HG03442 (cell line): ENCODE results near the gene CARD8.
"Not testable (repeated sequence)": the region's sequence is repeated elsewhere in the genome, so short reads cannot be mapped to it uniquely, and the experiment has no call there.

Experiments used
- ATAC-seq: cut with Tn5 transposase; IDR thresholded peaks from one replicate; pipeline ENCODE4 v1.9.1; 2021; ENCODE audit warnings: mild to moderate bottlenecking, moderate library complexity; ENCODE audit not compliant: unreplicated experiment

CARD8 gene

DNA sequence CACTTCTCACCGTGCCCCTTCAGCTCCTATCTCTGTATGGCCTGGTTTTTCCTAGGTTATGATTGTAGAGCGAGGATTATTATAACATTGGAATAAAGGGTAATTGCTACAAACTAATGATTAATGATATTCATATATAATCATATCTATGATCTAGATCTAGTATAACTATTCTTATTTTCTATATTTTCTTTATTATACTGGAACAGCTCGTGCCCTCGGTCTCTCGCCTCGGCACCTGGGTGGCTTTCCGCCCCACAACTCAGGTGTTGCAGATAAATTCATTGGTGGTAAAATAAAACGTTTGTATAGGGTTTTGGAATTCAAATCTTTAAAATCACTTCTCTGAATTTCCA, 4.6 kb upstream of the CARD8 start:
- not testable (repeated sequence) for ATAC-seq

DNA sequence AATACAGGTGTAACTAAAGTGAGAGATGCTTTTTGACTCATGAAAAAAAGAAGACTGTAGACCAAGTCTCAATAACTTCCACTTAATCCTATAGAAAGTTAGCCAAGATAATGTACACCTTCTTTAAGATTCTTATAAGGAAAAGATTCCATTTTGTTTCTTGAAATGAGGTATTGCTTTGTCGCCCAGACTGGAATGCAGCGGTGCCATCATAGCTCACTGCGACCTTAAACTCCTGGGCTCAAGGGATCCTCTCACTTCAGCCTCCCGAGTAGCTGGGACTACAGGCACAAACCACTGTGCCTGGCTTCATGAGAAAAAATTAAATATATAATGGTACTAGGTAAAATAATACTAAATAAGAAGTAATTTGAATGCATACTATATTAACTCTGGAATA, 3.3 kb upstream of the CARD8 start:
- not testable (repeated sequence) for ATAC-seq

DNA sequence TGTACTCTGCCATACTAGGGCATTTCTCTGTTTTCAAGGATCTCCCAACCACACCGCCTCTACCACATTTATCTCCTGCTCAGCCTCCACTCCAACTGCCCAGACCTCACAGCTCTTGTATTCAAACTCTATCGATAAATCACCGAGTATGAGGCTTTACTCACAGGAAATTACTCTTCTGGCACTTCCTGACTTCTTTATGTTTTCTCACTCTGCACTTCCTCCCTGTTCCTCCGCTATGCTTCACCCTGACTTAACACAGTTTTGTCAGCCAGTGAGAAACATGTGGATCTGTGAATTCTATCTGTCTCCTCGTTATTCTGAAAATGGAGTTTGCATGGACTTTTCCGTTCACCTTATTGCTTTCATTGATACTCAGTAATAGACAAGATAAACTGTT, 2.6 kb upstream of the CARD8 start:
- no peak for ATAC-seq

DNA sequence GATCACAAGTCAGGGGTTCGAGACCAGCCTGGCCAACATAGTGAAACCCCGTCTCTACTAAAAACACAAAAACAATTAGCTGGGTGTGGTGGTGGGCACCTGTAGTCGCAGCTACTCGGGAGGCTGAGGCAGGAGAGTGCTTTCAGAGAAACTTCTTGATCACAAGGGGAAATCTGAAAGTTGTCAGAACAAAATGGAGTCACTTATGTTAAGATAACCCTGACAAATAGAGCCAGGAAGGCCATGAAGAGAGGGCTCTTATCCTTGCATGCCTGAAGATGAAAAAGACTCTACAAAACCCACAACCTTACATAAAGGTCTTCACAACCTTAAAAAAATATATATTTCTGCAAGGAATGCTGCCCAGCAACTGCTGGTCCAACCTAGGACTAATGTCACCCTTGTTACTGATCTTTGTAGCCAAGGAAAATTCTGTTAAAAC, 1.2 kb downstream of the CARD8 start:
- no peak for ATAC-seq

DNA sequence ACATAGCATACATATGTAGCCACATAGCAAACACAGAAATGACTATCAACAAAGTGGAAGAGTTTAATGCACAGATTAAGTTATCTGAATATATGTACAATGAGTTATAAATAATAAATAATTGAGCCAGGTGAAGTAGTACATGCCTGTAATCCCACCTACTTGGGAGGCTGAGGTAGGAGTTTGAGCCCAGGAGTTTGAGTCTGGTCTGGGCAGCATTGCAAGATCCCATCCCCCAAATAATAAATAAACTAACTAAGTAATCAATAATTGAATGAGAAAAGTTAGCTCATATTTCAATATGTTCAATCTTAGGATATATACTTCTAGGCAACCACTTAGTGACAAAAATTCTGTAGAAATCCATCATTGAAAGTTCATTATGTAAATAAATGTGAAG, 1.7 kb downstream of the CARD8 start:
- no peak for ATAC-seq

DNA sequence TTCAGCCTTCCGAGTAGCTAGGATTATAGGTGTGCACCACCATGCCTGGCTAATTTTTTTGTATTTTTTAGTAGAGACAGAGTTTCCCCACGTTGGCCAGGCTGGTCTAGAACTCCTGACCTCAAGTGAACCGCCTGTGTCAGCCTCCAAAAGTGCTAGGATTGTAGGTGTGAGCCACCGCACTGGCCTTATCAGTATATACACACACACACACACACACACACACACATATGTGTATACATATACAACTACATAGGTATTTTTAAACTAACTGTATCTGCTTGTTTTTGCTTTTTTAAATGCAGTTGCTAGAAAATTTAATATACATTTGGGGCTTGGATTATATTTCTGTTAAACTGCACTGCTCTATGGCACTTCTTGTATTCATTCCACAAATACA, 3.1 kb downstream of the CARD8 start:
- ATAC-seq, result no peak

DNA sequence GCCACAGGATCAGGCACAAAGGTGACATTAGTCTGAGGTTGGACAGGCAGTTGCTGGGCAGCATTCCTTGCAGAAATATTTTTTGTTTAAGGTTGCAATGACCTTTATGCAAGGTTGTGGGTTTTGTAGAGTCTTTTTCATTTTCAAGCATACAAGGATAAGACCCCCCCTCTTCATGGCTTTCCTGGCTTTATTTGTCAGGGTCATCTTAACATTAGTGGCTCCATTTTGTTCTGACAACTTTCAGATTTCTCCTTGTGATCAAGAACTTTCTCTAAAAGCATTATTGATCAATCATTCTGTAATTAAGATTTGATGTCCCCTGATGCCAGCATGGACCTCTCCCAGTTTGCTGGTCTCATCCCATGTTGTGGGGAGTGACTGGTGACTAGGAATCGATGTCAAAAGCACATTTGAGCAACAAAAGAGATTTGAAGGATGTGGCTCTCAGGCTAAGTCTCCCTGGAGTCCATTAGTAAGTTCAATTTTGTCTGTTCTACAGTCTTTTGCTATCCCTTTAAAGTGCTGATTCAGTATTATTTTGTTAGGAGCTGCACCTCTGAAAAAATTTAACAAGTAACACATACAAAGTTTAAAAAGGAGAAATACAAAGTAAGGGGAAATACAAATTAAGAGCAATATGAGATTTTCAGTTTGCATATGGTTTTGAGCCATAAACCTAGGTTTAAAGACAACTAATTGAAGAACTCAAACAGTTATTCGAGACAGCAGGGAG, 5.3 kb downstream of the CARD8 start:
- no peak for ATAC-seq

DNA sequence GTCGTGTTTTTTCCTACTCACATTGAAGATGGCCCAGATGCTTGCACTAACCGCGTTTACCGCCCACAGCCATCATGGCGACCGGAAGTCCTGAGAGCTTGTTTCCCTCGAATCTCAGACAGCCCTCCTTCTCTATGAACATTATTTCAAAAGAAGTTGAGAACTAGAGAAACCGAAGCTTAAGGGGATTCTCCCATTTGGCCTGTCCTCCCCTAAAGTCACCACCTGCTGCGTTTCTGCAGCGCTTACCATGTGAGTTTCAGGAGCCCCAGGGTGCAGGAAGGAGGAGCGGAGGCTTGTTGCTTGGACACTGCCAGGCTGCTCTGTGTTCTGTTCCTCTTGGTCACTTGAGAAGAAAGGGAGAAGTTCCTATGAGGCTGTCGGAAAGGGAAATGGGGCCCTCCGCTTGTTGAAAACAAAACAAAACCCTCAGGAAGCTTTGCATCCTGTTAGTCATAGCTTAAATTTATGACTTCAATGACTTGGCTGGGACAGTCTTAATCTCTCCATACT, 6.2 kb downstream of the CARD8 start:
- ATAC-seq, result no peak

DNA sequence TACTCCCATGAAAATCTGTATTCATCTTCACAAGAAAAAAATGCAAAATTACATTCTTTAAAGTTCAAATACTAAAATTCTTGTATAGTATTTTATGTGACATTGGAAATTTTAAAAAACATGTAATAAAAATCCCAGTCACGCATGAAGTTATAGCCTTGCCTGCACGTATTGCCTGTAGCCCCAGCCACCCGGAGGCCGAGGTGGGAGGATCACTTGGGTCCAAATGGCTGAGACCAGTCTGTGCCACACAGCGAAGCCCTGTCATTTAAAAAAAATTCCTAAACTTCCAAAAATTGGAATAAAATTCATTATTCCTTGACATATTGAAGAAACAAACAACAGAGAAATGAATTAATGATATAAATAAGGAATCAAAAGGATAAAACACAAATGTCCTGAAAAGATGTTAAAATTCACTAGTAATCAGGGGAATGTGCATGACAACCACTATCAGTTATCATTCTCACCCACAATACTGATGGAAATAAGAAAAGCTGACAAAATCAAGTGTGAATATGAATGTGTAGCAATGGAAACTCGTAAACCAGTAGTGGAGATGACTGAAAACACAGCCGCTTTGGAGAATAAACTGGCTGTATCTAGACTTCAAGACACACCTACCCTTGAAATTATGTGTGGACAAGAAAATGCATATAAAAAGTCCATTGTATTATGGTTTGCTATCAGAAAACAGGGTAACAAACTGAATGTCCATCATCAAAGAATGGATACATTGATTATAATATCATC, 7.5 kb downstream of the CARD8 start:
- ATAC-seq, result no peak

DNA sequence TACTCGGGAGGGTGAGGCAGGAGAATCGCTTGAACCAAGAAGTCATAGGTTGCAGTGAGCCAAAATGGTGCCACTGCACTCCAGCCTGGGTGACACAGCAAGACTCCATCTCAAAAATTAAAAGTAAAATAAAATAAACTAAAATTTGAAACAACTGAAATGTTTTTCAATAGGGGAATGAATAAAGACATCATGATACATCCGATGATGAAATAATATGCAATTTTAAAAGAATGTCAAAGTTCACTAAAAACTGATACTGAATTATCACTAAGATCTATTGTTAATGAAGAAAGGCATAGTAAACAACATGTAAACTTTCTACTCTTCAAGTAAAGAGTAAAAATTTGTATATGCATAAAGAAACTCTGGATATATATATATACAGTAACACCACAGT, 8.5 kb downstream of the CARD8 start:
- no peak for ATAC-seq

DNA sequence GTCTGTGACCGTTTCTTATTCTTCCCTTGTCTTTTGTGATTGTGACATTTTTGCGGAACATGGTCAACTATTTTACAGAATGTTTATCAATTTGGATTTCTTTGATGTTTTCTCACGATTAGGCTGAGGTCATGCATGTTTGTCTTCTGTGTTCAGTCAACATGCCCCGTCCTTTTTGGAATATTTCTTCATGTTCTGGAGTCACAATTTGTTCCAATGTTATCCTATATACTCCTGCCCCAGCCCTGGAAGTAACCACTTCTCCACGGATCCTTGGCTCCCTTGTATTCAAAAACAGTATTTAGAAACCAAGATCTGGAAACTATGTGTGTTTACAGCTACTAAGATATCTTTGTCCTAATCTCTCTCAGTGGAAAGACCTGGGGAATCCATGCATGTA, 9.6 kb downstream of the CARD8 start:
- ATAC-seq, result no peak

DNA sequence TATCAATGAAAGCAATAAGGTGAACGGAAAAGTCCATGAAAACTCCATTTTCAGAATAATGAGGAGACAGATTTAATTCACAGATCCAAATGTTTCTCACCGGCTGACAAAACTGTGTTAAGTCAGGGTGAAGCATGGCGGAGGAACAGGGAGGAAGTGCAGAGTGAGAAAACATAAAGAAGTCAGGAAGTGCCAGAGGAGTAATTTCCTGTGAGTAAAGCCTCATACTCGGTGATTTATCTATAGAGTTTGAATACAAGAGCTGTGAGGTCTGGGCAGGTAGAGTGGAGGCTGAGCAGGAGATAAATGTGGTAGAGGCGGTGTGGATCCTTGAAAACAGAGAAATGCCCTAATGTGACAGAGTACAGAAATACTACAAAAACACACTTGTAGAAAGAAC, 11.4 kb downstream of the CARD8 start:
- no peak for ATAC-seq

DNA sequence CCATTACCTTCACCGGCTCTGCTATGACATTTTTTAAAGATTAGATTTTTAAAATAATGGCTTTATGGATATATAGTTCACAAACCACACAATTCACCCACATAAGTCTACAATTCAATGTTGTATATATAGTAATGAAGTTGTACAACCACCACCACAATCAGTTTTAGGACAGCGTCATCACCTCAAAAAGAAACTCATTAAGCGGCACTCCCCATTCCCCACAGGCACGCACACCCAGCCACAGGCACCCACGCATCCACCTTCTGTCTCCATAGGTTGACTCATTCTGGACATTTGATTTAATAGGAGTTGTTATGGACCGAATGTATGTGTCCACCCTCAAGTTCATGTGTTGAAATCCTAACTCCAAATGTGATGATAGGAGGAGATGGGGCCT, 13.9 kb downstream of the CARD8 start:
- ATAC-seq, result not testable (repeated sequence)

DNA sequence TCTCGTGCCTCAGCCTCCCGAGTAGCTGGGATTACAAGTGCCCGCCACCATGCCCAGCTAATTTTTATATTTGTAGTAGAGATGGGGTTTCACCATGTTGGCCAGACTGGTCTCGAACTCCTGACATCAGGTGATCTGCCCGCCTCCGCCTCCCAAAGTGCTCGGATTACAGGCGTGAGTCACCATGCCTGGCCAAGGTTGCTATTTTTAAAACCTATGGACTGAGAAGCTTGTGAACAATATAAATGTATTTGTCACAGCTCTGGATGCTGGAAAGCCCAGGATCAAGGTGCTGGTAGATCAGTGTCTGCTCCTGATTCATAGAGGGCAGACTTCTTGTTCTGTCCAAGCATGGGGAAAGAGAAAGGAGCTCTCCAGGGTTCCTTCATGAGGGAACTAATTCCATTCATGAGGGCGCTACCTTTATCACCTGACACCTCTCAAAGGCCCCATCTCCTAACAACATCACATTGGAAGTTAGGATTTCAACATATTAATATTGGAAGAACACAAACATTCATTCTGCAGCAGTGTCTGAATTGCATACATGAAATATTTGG, 16.1 kb downstream of the CARD8 start:
- no peak for ATAC-seq

DNA sequence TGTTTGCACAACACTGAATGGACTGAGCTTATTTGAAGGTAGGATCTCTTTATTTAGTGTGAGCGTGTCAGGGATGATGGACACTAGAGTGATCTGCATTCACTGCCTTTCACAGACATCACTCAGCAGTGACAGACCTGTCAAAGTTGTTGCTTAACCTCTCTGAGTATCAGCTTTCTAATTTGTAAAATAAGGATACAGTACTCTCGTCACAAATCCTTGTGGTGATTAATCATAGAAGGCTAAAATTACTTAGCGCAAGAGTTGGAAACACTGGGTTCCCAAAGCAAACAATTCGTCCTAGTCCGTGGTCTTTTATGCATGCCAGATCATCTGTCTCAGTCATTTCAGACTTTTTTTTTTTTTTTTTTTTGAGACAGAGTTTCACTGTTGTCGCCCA, 16.6 kb downstream of the CARD8 start:
- ATAC-seq, result no peak

DNA sequence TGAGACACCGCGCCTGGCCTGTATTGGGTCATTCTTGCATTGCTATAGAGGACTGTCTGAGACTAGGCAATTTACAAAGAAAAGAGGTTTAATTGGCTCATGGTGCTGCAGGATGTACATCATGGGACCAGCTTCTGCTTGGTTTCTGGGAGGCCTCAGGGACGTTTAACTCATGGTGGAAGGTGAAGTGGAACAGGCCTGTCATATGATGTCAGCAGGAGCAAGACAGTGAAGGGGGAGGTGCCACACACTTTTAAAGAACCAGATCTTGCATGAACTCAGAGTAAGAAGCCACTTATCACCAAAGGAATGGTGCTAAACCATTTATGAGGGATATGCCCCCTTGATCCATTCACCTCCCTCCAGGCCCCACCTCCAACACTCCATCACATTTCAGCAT, 18.7 kb downstream of the CARD8 start:
- no peak for ATAC-seq

DNA sequence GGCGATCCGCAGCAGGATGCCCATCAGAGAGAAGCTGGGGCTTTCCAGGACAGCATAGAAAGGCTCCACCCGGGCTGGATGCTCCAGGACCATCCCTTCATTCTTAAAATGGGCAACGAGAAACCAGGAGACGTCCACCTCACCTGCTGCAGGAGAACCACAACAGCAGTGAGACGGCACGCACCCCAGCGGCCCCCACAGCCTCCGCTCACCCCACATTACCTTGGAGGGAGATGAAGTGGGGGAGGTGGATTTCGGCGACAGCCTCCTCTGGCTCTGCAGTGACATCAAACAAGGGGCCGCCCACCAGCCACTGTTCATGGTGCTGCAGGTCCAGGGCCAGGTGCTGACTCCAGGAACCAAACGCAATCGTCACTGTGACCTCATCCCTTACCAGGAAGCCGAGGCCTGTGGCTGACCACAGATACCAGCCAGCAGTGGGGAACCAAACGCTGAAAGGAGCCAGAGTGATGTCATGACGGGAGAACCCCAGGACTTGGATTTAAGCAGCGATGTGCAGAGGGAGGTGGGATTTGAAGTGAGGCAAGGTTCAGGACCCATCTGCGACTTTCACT, 25.1 kb downstream of the CARD8 start:
- ATAC-seq, result no peak

DNA sequence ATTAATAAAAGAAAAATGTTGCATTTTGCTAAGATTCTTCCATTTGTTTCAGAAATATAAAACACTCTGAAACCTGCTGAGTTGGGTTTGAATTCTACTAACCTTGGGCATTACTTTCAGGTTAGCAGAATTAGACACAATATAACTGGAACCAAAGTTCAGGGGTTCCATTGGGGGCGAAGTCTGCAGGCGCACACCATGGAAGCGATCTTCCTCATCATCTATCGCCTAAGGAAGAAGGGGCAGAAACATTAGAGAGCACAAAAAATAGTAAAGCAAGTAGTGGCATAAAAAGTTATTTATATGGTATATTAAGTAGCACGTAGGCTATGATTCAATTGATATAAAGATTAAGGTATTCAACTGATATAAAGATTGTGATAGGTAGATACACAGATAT, 34.1 kb downstream of the CARD8 start:
- no peak for ATAC-seq

DNA sequence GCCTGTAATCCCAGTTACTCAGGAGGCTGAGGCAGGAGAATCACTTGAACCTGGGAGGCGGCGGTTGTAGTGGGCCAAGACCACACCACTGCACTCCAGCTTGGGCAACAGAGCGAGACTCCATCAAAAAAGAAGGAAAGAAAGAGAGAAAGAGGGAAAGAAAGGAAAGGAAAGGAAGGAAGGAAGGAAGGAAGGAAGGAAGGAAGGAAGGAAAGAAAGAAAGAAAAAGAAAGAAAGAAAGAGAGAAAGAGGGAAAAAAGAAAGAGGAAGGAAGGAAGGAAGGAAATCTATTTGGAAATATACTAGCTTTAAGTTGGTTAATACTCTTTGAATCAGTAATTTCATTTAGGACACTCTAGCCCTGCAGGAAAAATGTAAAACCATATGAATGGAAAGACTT, 34.9 kb downstream of the CARD8 start:
- ATAC-seq, result not testable (repeated sequence)

DNA sequence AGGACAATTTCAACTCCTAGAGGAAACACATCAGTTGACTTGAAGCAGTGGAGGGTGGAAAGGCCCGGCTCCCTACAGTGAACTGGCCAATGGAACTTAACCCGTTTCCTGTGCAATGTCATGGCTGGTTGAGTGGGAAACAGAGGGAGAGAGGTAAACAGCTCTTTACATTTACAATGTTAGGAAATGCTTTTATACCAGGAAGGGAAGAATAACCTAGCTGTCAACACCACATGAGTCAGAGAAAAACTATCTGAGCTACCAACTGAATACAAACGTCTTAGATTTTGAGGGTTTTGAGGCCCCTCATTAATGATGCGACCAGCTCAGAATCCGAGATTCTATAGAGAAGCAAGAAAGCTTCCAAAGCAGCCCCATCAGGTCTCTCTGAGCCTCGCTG, 36.7 kb downstream of the CARD8 start:
- ATAC-seq, result no peak

DNA sequence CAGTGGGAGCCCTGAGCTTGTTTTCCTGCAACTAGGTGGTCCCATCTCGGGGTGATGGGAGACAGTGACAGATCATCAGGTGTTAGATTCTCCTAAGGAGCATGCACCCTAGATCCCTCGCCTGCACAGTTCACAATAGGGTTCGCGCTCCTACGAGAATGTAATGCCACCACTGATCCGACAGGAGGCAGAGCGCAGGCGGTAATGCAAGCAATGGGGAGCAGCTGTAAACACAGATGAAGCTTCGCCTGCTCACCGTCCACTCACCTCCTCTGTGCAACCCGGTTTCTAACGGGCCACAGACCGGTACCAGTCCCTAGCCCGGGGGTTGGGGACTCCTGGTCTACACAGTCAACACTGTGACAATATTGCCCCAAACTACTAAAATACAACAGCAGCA, 38.8 kb downstream of the CARD8 start:
- no peak for ATAC-seq

DNA sequence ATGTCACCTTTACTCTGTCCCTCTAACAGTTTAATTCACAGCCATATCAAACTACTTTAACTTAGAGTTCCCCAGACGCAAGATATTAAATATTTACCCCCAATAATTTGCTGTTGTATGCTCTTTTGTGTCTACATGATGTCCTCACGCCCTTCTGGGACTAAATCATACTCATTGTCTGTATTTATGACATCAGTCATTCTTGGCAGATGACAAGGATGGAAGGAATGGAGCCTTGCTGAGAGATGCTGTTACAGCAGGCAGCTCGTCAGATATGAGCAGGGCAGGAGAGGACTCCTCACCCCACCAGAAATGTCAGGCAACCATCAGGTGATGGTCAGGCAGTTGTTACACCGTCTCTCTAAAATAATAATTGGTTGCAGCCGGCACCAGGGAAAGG, 41.8 kb downstream of the CARD8 start:
- ATAC-seq, result no peak
